Activated naive CD8-positive, alpha-beta T cell treated with anti-CD3 and anti-CD28 coated beads, Interleukin-2, amount 50 U/mL, for 24 hours (primary cell): ENCODE measurements around the gene SV2C.

Experiments used
- ATAC-seq: fragments of 150-1000 bp; cut with Tn5 transposase; one replicate; pipeline ENCODE4 v1.10.0; 2021
- DNase-seq: peaks from one replicate; pipeline ENCODE4 v3.0.0; 2021
- H3K27ac Mint-ChIP-seq: one replicate; pipeline ENCODE4 v1.8.0; 2021; ENCODE audit warnings: mild to moderate bottlenecking, mixed read lengths
- H3K27me3 Mint-ChIP-seq: one replicate; pipeline ENCODE4 v1.8.0; 2021; ENCODE audit warnings: mixed read lengths
- H3K36me3 Mint-ChIP-seq: one replicate; pipeline ENCODE4 v1.8.0; 2021; ENCODE audit warnings: low read depth, mixed read lengths
- H3K4me1 Mint-ChIP-seq: one replicate; pipeline ENCODE4 v1.8.0; 2021; ENCODE audit warnings: mixed read lengths
- H3K4me3 Mint-ChIP-seq: one replicate; pipeline ENCODE4 v1.8.0; 2021; ENCODE audit warnings: mild to moderate bottlenecking, moderate library complexity, mixed read lengths
- H3K9me3 Mint-ChIP-seq: one replicate; pipeline ENCODE4 v1.8.0; 2021; ENCODE audit warnings: mixed read lengths

Gene SV2C

GRCh38 chr5:76165711-76166374 is 82.7 kb downstream of the SV2C start:
- Mint-ChIP-seq H3K36me3 (no peaks in the 10 kb centered on the region), H3K4me3 (no peak overlapping the region), H3K27ac (no peak overlapping the region), H3K9me3 (peaks cover 9% of the 10 kb centered on the region), H3K4me1 (no peaks in the 10 kb centered on the region), H3K27me3 (peaks cover 8% of the 10 kb centered on the region)
- ATAC-seq (no peak), DNase-seq (no peak)

- peaks cover 8% of the 10 kb centered on the region for H3K27me3 Mint-ChIP-seq
Measured at GRCh38 chr5:76166886-76167576, 83.8 kb downstream of the SV2C start.

GRCh38 chr5:76169146-76169905 is 86.1 kb downstream of the SV2C start:
- ATAC-seq (no peak), DNase-seq (no peak)
- H3K27ac Mint-ChIP-seq = no peak overlapping the region
- H3K9me3 Mint-ChIP-seq = peaks cover 9% of the 10 kb centered on the region
- no peaks in the 10 kb centered on the region for H3K36me3 Mint-ChIP-seq
- H3K4me3 Mint-ChIP-seq = no peak overlapping the region
- no peaks in the 10 kb centered on the region for H3K4me1 Mint-ChIP-seq
- peaks cover 8% of the 10 kb centered on the region for H3K27me3 Mint-ChIP-seq

More at GRCh38 chr5:76166886-76167576, 83.8 kb downstream of the SV2C start:
- no peaks in the 10 kb centered on the region for H3K36me3 Mint-ChIP-seq
- H3K4me3 Mint-ChIP-seq = no peak overlapping the region
- H3K9me3 Mint-ChIP-seq = peaks cover 9% of the 10 kb centered on the region
- H3K27ac Mint-ChIP-seq = no peak overlapping the region
- DNase-seq (no peak), ATAC-seq (peak; percentile 15)
- H3K4me1 Mint-ChIP-seq = no peaks in the 10 kb centered on the region

- no peak for ATAC-seq
- Mint-ChIP-seq H3K9me3 (no peaks in the 10 kb centered on the region), H3K27me3 (peaks cover 2% of the 10 kb centered on the region), H3K4me3 (no peak overlapping the region), H3K27ac (no peak overlapping the region), H3K36me3 (no peaks in the 10 kb centered on the region), H3K4me1 (peaks cover 29% of the 10 kb centered on the region)
- no peak for DNase-seq
Measured at GRCh38 chr5:76174101-76174500, 90.9 kb downstream of the SV2C start.

- Mint-ChIP-seq H3K27ac (no peak overlapping the region), H3K4me3 (peak overlapping the region; percentile 48), H3K4me1 (peaks cover 29% of the 10 kb centered on the region), H3K36me3 (no peaks in the 10 kb centered on the region), H3K9me3 (no peaks in the 10 kb centered on the region), H3K27me3 (no peaks in the 10 kb centered on the region)
- no peak for ATAC-seq
- DNase-seq = peak; percentile 56
Measured at GRCh38 chr5:76175051-76175666, 92.0 kb downstream of the SV2C start.

GRCh38 chr5:76175821-76176403 is 92.7 kb downstream of the SV2C start:
- Mint-ChIP-seq H3K4me1 (peaks cover 29% of the 10 kb centered on the region), H3K4me3 (peak overlapping the region; percentile 65), H3K27me3 (no peaks in the 10 kb centered on the region), H3K27ac (peak overlapping the region; percentile 57), H3K36me3 (no peaks in the 10 kb centered on the region), H3K9me3 (no peaks in the 10 kb centered on the region)
- ATAC-seq (peak; percentile 64), DNase-seq (peak; percentile 4)

- Mint-ChIP-seq H3K4me1 (peaks cover 29% of the 10 kb centered on the region), H3K9me3 (no peaks in the 10 kb centered on the region), H3K27me3 (peaks cover 1% of the 10 kb centered on the region), H3K36me3 (no peaks in the 10 kb centered on the region), H3K27ac (no peak overlapping the region), H3K4me3 (no peak overlapping the region)
- DNase-seq (no peak), ATAC-seq (no peak)
Measured at GRCh38 chr5:76177978-76178377, 94.8 kb downstream of the SV2C start.

GRCh38 chr5:76178913-76179312 is 95.7 kb downstream of the SV2C start:
- Mint-ChIP-seq H3K27ac (no peak overlapping the region), H3K36me3 (no peaks in the 10 kb centered on the region), H3K4me3 (no peak overlapping the region), H3K4me1 (peaks cover 29% of the 10 kb centered on the region), H3K9me3 (no peaks in the 10 kb centered on the region), H3K27me3 (peaks cover 3% of the 10 kb centered on the region)
- no peak for ATAC-seq
- no peak for DNase-seq

- DNase-seq (peak; percentile 4), ATAC-seq (peak; percentile 87)
- Mint-ChIP-seq H3K27me3 (peaks cover 3% of the 10 kb centered on the region), H3K36me3 (no peaks in the 10 kb centered on the region), H3K4me3 (no peak overlapping the region), H3K4me1 (peaks cover 18% of the 10 kb centered on the region), H3K27ac (no peak overlapping the region), H3K9me3 (peaks cover 5% of the 10 kb centered on the region)
Measured at GRCh38 chr5:76180814-76181805, 97.9 kb downstream of the SV2C start.

GRCh38 chr5:76187386-76187785 is 104.2 kb downstream of the SV2C start:
- no peak overlapping the region for H3K4me3 Mint-ChIP-seq
- no peaks in the 10 kb centered on the region for H3K36me3 Mint-ChIP-seq
- ATAC-seq (no peak), DNase-seq (no peak)
- H3K4me1 Mint-ChIP-seq = no peaks in the 10 kb centered on the region
- peaks cover 3% of the 10 kb centered on the region for H3K27me3 Mint-ChIP-seq
- H3K27ac Mint-ChIP-seq = no peak overlapping the region
- peaks cover 5% of the 10 kb centered on the region for H3K9me3 Mint-ChIP-seq

- H3K9me3 Mint-ChIP-seq = peaks cover 5% of the 10 kb centered on the region
- no peak overlapping the region for H3K27ac Mint-ChIP-seq
- H3K4me3 Mint-ChIP-seq = no peak overlapping the region
- ATAC-seq (no peak), DNase-seq (no peak)
- no peaks in the 10 kb centered on the region for H3K27me3 Mint-ChIP-seq
- no peaks in the 10 kb centered on the region for H3K4me1 Mint-ChIP-seq
- no peaks in the 10 kb centered on the region for H3K36me3 Mint-ChIP-seq
Measured at GRCh38 chr5:76190356-76190755, 107.2 kb downstream of the SV2C start.

- H3K9me3 Mint-ChIP-seq = no peaks in the 10 kb centered on the region
- H3K27ac Mint-ChIP-seq = no peak overlapping the region
- H3K27me3 Mint-ChIP-seq = no peaks in the 10 kb centered on the region
- no peak overlapping the region for H3K4me3 Mint-ChIP-seq
- DNase-seq (no peak), ATAC-seq (no peak)
- no peaks in the 10 kb centered on the region for H3K36me3 Mint-ChIP-seq
- H3K4me1 Mint-ChIP-seq = no peaks in the 10 kb centered on the region
Measured at GRCh38 chr5:76192837-76193236, 109.7 kb downstream of the SV2C start.

GRCh38 chr5:76193635-76194034 is 110.5 kb downstream of the SV2C start:
- H3K27ac Mint-ChIP-seq = no peak overlapping the region
- no peaks in the 10 kb centered on the region for H3K9me3 Mint-ChIP-seq
- no peaks in the 10 kb centered on the region for H3K27me3 Mint-ChIP-seq
- H3K4me1 Mint-ChIP-seq = no peaks in the 10 kb centered on the region
- no peak for ATAC-seq
- DNase-seq = no peak
- H3K4me3 Mint-ChIP-seq = no peak overlapping the region
- no peaks in the 10 kb centered on the region for H3K36me3 Mint-ChIP-seq
